ENCODE measurements around the gene SZT2.

The SZT2 gene

GRCh38 chr1:43426221-43426620, 36.5 kb downstream of the SZT2 start:
- DNase-seq, result no peak

GRCh38 chr1:43427524-43427923, 37.8 kb downstream of the SZT2 start:
- DNase-seq, result no peak

- DNase-seq, result no peak
These were observed 38.2 kb downstream of the SZT2 start for GRCh38 chr1:43427941-43428340.

GRCh38 chr1:43430831-43431230, 41.1 kb downstream of the SZT2 start:
- no peak for DNase-seq

GRCh38 chr1:43431676-43432075, 42.0 kb downstream of the SZT2 start:
- no peak for DNase-seq

GRCh38 chr1:43432171-43432860, 42.6 kb downstream of the SZT2 start:
- DNase-seq, result no peak

GRCh38 chr1:43432907-43433306, 43.2 kb downstream of the SZT2 start:
- DNase-seq, result no peak

GRCh38 chr1:43434256-43434655, 44.6 kb downstream of the SZT2 start:
- no peak for DNase-seq

- no peak for DNase-seq
These were observed 45.7 kb downstream of the SZT2 start for GRCh38 chr1:43435146-43436145.

GRCh38 chr1:43436371-43436770, 46.7 kb downstream of the SZT2 start:
- DNase-seq, result no peak

GRCh38 chr1:43437031-43437973, 47.6 kb downstream of the SZT2 start:
- no peak for DNase-seq

- no peak for DNase-seq
These were observed 48.3 kb downstream of the SZT2 start for GRCh38 chr1:43438006-43438405.

GRCh38 chr1:43438576-43438952, 48.9 kb downstream of the SZT2 start:
- no peak for DNase-seq

- DNase-seq, result no peak
These were observed 49.4 kb downstream of the SZT2 start for GRCh38 chr1:43438953-43439581.

GRCh38 chr1:43439781-43440180, 50.1 kb downstream of the SZT2 start:
- no peak for DNase-seq

- DNase-seq, result no peak
These were observed 50.7 kb downstream of the SZT2 start for GRCh38 chr1:43440358-43440757.

- DNase-seq, result no peak
These were observed 51.6 kb downstream of the SZT2 start for GRCh38 chr1:43441166-43441893.

GRCh38 chr1:43441894-43442637, 52.4 kb downstream of the SZT2 start:
- no peak for DNase-seq

- no peak for DNase-seq
These were observed 53.1 kb downstream of the SZT2 start for GRCh38 chr1:43442756-43443155.

- DNase-seq, result no peak
These were observed 53.7 kb downstream of the SZT2 start for GRCh38 chr1:43443197-43443946.
